GM21737 (cell line): ENCODE data around the gene LMLN.
"Not testable (repeated sequence)": the region's sequence is repeated elsewhere in the genome, so short reads cannot be mapped to it uniquely, and the experiment has no call there.

ENCODE experiments used
- ATAC-seq: cut with Tn5 transposase; IDR thresholded peaks from one replicate; pipeline ENCODE4 v1.9.1; 2021; ENCODE audit warnings: mild to moderate bottlenecking, moderate library complexity; ENCODE audit not compliant: unreplicated experiment

The LMLN gene

GRCh38 chr3:197959891-197960693 is at the start of gene LMLN:
Gene LMLN (plus strand): TSS chr3:197960217. CDS start chr3:197960246, 29 bp downstream.
- ATAC-seq: peak; percentile 97

- no peak for ATAC-seq
Observed at GRCh38 chr3:197912741-197913476, 47.1 kb upstream of the LMLN start.

- ATAC-seq: no peak
Observed at GRCh38 chr3:197913641-197914380, 46.2 kb upstream of the LMLN start.

GRCh38 chr3:197921429-197922275 is 38.4 kb upstream of the LMLN start:
- not testable (repeated sequence) for ATAC-seq

GRCh38 chr3:197926418-197926817 is 33.6 kb upstream of the LMLN start:
- ATAC-seq: no peak

- not testable (repeated sequence) for ATAC-seq
Observed at GRCh38 chr3:197927578-197927977, 32.4 kb upstream of the LMLN start.

GRCh38 chr3:197936819-197937384 is 23.1 kb upstream of the LMLN start:
- ATAC-seq: no peak

- ATAC-seq: no peak
Observed at GRCh38 chr3:197940745-197941384, 19.2 kb upstream of the LMLN start.

GRCh38 chr3:197942956-197943556 is 17.0 kb upstream of the LMLN start:
- no peak for ATAC-seq

- peak; percentile 3 for ATAC-seq
Observed at GRCh38 chr3:197949191-197949777, 10.7 kb upstream of the LMLN start.

GRCh38 chr3:197949778-197950676 is 10.0 kb upstream of the LMLN start, which contains the start of gene RPL35A:
Gene RPL35A (plus strand): TSS chr3:197950190. CDS start chr3:197950968, 778 bp downstream.
- ATAC-seq: peak; percentile 89

GRCh38 chr3:197950677-197951061 is 9.3 kb upstream of the LMLN start:
- peak; percentile 2 for ATAC-seq

- ATAC-seq: no peak
Observed at GRCh38 chr3:197951392-197951990, 8.5 kb upstream of the LMLN start.

GRCh38 chr3:197952440-197952839 is 7.6 kb upstream of the LMLN start:
- no peak for ATAC-seq

- ATAC-seq: no peak
Observed at GRCh38 chr3:197953325-197953724, 6.7 kb upstream of the LMLN start.

- ATAC-seq: no peak
Observed at GRCh38 chr3:197953881-197954280, 6.1 kb upstream of the LMLN start.

GRCh38 chr3:197955892-197956477 is 4.0 kb upstream of the LMLN start:
- no peak for ATAC-seq
